ENCODE data around the gene DAB2.

DNA sequence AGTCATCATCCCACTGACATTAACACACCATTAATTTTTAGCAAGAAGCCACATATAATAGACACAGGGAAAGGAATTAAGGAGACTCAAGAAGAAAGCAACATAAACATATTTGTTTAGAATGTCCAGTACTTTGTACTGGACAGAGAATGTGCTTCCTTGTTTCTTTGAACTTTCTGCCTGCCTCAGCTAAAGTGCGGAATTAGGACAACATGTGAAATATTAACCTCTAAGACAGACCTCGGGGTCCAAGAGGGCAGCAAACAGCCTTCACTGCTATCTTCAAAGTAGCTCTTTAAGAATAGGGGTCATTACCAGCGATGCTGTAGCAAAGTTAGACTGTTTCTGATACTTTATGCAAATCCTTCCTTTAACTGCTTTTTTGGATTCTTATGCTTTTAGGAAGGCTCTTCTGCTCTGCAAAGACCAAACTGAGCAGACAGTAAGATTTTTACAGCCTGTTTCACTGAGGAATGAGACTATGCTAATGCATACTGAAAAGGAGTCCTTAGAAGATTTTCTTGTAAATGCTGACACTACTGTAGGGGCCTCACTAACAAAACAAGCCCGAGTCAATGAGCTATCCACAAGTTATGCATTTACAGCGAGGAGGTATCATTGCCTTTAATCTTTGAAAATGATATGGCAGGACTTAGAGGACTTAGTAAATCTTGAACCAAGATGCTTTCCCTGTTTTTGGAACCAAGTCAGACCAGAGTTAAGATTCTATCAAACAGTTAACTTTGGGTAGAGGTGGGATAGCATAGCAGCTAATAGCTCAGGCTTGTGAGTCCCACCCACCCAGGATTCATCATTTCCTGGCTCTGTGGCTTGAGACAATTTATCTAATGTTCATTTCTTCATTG, 23.8 kb downstream of the DAB2 start:
- TF ChIP-seq, protein P1, sequence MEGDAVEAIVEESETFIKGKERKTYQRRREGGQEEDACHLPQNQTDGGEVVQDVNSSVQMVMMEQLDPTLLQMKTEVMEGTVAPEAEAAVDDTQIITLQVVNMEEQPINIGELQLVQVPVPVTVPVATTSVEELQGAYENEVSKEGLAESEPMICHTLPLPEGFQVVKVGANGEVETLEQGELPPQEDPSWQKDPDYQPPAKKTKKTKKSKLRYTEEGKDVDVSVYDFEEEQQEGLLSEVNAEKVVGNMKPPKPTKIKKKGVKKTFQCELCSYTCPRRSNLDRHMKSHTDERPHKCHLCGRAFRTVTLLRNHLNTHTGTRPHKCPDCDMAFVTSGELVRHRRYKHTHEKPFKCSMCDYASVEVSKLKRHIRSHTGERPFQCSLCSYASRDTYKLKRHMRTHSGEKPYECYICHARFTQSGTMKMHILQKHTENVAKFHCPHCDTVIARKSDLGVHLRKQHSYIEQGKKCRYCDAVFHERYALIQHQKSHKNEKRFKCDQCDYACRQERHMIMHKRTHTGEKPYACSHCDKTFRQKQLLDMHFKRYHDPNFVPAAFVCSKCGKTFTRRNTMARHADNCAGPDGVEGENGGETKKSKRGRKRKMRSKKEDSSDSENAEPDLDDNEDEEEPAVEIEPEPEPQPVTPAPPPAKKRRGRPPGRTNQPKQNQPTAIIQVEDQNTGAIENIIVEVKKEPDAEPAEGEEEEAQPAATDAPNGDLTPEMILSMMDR (IDR thresholded peaks at IDR 0.05; ENCODE audit: insufficient read depth, low read length, poor library complexity, severe bottlenecking), result no peak
- no peak for TF ChIP-seq EZH2phosphoT487 (conservative IDR thresholded peaks at IDR 0.05; ENCODE audit: low read length)

Measured in SU-DHL-6 (cell line).